Stimulated activated CD4-positive, alpha-beta T cell treated with anti-CD3 and anti-CD28 coated beads, Interleukin-1b, Interleukin-23, amount 100 ng/mL, for 1 hour (primary cell): Measurements from ENCODE around the gene DYSF.
A peak's percentile ranks its signal among the peaks of the same experiment; 100 is the strongest.

Source experiments
- DNase-seq, 2 donors: peaks; one replicate each; pipeline ENCODE4 v3.0.0-alpha.2; 2020; ENCODE audit warnings: low read depth in 2 of 2

DYSF gene

DNA sequence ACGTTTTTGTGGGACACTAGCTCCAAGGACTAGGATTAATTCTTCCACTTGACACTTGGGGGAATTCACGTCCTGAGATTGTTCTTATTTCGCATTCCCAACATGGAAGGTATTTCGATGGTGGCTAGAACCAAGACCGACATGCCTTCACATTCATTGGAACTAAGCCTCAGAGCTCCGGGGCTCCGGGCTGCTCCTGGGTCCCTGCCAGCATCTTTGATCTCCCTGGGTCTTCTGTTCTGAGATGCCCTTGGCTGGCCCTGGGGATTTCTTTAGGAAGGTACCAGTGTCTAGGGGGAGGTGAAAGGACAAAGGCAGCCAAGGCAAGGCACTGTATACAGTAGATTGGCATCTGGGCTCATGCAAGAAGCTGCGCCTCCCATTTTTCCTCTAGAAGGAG is 76.8 kb downstream of the DYSF start:
- no peak for DNase-seq

DNA sequence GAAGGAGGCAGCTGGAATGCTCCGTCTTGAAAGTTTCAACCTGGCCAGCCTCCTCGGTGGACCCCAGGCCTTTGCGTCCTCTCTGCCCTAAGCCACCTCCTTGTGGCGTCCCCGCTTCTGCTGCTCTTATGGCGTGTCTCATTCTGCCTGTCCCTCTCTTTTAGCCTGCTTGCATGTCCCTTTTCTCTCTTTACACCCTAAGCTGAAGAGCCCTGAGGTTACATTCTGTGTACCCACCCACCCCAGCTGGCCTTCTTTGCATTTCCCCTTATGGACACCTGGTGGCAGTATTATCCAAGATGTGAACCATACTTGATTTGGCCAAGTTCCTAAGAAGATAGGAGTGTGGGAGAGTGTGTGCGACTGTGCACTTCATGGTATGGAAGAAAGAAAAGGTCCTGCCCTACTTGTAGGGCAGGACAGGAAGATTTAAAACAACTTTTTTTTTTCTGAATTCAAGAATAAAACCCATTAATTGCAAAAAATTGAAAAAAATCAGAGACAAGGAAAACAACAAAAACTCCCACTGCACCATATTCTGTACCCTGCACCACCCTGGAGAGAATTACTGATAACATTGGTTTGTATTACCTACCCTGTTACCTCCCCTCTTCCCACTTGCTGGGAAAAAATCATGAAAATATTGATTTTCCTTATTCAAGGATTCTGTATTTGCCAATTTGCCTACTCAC is 77.4 kb downstream of the DYSF start:
- no peak for DNase-seq

DNA sequence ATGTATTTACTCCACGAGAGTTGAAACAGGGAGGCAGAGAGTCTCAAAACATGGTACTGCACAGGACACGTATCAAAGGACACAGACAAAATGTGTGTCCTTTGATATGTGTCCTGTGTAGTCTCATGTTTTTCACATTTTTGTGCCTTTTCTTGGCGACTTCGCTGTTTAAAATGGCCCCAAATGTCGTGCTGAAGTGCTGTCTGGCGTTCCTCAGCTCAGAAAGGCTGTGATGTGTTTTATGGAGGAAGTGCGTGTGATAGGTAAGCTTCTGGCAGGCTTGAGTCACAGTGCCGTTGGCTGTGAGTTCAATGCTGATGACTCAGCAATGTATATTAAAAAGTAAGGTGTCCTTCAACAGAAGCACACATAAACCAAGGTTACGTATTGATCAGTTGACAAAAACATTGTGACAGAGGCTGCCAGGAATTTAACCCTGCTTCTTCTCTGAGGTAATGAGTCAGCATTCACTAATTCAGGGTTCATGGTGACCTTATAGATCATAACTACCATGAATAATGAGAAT is 78.2 kb downstream of the DYSF start:
- no peak for DNase-seq

- DNase-seq: no peak
Observed at GRCh38 chr2:71532327-71532726, 79.0 kb downstream of the DYSF start.

GRCh38 chr2:71534201-71534600 is 80.8 kb downstream of the DYSF start:
- no peak for DNase-seq

DNA sequence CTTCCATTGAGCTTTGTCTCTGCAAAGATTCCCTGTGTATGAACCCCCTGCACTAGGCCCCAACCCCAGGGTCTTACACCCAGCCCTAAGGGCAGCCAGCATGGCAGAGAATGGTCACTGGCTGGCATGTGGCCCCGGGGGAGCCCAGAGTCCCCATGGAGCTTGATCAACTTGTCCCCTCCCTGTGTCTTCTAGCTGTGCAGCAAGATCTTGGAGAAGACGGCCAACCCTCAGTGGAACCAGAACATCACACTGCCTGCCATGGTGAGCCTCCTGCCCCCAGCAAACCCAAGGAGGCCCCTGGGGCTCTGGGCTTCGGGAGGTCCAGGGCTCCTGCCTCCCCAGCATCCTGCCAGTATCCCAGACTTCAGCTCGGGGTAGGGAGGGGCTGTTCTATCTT is 81.5 kb downstream of the DYSF start:
- no peak for DNase-seq

GRCh38 chr2:71535526-71535925 is 82.2 kb downstream of the DYSF start:
- DNase-seq: no peak

DNA sequence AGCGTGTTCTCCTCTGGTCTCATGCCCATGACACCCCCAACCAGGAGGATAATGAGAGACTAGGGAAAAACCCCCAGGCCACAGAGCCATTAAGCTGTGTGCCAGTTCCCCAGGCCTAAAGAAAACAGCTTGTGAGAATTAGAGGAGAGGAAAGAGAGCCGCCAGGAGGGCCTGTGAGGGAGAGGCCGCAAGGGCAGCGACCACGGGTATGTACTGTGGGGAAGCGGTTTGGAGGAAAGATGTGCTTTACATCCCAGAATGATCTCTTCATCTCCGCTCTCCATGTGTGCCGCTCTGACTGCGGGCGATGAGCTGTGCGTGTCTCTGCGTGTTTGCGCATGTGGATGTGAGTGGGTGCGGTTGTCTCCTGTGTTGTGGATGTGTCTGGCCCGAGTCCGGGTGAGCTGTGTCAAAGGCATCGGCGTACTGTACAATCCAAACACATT is 82.9 kb downstream of the DYSF start:
- DNase-seq: no peak

DNA sequence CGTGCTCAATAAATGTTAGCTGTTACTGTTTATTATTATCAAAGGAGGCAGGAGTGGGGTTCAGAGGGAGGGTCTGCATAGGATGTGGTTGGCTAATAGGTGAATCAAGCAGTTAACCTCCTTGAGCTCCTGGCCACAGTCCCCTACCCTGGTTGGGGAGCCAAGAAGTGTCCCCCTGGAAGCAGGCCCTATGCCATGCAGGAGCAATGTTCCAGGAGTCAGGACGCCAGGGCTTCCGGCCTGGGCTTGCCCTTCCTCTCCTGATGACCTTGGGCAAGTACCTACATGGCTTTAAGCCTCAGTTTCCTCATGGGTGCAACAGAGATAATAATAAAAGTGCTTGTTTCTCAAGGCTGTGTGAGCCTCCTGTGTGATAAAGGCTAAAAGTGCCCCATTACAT is 84.9 kb downstream of the DYSF start:
- DNase-seq: no peak

DNA sequence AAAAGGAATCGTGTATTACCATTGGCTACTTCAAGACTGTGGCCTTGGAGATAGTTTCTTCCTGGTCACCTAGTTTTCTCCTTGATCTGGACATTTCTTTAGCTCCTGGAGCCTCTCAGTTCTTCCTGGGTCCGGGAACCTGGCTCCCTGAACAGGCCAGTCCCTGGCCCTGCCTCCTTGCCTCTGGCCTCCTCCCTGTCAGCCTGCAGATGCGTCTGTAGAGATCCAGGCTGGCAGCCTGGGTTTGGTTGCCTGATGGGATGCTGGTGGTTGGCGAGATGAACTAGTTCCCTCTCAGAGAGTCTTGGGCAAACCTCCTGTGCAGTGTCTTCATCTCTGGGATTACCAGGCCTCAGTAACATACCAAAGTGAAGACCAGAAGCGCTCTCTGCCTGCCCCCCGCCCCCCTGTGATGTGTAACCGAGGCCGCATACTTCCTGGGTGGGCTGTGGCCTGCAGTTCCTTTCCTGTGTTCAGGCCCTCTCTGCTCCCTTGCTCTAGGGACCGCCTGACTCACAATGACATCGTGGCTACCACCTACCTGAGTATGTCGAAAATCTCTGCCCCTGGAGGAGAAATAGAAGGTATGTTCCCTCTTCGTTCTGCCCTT is 85.4 kb downstream of the DYSF start:
- DNase-seq: no peak

DNA sequence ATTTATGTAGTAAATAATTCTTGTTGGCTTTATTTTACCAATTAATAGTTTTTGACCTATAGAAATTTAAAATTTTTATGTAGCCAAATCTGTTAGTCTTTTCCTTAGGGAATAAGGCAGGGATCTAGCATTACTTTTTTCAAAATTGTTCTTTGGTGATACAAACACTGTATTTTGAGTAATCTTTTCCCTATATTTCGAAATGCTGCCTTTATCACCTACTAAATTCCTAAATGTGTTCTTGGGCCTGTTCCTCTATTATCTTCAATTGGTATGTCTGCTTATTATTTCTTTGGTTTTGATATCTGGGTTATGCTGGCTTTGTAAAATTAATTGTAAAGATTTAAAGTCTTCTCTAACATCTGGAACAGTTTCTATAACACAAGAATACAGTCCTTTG is 87.5 kb downstream of the DYSF start:
- no peak for DNase-seq

DNA sequence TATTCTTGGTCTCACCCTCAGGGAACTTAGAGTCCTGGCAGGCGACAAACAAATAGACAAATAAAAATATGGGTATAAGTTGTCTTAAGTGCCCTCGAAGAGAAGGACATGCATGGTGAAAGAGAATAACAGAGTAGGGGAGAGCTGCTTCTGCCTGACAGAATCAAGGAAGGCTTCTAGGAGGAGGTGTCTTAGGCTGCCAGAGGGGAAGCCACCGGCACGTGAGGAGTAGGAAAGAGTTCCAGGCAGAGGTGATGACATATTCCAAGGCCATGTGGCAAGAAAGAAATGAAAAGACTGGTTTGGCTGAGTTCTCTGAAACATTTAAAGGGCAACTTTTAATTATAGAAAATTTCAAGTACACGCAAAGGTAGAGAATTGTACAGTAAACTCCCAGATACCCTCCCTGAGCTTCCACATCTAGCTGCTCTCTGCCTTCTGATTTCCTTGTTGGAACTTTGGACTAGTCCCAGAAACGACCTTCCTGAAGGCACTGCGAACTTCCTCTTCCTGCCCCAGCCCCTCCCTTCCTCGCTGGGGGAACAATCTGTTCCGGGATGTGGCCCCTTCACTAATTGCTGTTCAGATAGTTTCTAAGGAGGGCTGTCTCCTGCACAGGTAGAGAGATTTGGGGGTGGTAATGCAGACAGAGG is 91.7 kb downstream of the DYSF start:
- no peak for DNase-seq

- DNase-seq: peak in 1 of 2 donors; percentile 5
Observed at GRCh38 chr2:71545572-71546274, 92.4 kb downstream of the DYSF start.

DNA sequence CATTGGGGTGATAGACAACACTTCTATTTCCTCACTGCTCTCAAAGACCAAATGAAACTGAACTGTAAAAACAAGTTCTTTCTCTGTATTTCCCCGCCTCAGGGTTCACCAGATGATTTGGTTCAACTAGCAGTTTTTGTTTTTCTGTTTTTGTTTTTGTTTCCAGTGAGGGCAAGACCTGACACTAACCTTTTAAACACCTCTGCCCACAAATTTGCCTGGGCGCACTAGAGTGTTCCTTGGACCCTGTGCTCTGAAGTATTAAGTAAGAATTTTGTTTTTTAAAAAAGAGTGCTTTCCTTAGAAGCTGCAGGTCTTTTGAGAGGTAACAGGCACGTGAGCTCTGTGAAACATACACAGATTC is 92.9 kb downstream of the DYSF start:
- DNase-seq: no peak

DNA sequence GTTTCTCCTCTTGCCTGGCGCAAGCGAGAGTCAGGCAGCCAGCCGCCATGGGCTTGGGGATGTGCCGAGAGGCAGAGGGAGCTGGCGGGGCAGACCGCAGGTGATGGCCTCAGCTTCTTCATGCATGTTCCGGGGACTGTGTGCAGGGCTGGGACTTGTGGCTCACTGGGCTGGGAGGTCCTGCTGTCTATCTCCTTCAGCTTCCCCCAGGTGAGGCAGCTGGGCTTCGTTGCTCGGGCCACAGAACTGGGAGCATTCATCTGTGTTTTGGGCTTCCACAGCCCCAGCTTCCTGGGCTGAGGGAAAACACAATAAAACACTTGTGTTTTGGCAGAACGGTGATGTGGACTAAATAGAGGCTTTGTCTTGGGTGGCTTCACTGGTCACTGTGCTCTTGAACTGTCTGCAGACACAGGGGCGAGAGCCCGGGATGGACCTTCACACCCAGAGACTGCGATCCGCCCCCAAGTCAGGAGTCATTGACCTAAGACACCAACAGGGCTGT is 93.5 kb downstream of the DYSF start:
- no peak for DNase-seq

- DNase-seq: no peak
Observed at GRCh38 chr2:71547616-71548285, 94.4 kb downstream of the DYSF start.

DNA sequence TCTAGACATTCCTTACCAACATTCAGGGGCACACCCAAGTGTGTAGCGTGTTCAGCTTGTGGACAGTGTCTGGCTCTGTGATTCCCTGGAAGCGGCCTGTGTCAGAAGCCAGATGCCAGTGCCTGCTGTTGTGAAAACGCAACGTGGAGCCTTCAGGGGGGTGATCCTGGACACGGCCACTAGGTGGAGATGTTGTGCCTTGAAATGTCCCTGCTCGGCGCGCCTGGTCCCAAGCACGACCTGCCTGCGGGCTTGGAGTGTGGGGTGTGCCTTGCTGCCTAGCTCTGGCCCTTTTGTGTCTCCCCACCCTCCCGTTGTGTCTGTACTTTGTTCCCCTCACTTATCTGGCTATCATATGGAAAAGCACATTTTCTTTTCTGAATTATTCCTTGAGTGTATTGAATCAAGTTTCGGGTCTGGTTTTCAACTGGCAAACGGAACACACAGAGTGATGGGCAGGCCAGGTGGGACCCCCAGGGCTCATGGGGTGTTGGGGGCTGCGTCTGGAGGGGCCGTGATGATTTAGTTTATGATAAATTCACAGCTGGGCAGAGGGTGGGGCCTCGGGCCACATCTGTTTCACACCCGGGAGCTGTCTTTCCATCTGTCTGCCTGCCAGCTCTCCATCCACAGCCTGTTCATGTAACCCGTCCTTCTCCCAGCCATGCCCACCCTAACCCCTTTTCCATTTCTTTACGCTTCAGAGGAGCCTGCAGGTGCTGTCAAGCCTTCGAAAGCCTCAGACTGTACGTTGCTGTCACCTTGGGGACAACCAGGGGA is 95.5 kb downstream of the DYSF start:
- peak; percentile 12 to 49 for DNase-seq

DNA sequence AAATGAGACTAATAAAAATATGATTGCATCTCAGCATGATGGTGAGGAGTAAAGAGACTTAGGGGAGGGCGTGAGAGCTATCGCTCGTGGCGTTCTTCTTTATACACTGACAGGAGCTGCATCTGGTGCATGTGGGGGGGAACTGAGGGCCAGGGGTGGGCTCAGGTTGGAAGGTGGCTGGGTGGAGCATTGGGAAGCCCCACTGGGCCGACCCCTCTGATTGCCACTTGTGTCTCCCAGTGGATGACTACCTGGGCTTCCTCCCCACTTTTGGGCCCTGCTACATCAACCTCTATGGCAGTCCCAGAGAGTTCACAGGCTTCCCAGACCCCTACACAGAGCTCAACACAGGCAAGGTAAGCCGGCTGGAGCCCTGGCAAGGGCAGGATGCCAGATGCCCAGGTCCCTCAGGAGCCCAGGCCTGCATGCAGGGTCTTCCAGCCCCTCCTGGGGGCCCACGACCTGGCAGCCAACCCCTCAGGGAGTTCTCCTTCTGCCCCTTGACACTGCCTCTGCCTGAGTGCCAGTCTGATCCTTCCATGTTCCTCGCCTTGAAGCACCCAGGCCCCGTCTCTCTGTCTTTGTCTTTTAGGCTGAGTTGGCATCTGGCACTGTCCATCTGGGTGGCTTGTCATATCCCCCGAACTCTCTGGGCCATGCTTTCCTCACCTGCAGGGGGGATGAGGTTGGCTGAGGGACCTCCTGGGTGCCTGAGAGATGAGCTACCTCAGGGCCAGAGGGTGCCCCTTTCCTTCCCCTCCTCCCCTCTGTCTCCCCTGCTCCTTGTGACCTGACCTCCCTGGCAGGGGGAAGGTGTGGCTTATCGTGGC is 97.7 kb downstream of the DYSF start:
- DNase-seq: no peak

DNA sequence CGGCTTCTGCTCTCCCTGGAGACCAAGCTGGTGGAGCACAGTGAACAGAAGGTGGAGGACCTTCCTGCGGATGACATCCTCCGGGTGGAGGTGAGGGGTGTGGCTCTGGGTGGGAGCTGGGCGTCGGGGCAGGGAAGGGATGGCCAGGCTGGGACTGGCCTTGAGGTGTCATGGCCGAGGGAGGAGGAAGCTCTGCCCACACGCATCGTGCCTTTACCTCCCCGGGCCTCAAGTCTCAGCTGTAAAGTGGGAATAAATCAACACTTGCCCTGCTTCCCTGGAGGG is 98.2 kb downstream of the DYSF start:
- DNase-seq: no peak

- DNase-seq: no peak
Observed at GRCh38 chr2:71552356-71552755, 99.0 kb downstream of the DYSF start.
